Sigmoid colon (tissue), 4 donors: ENCODE data around the gene ZNF718.

Source experiments
- CTCF ChIP-seq, 4 experiments: fragments of 450-650 bp in 3 of 4; fragments of 200-600 bp in 1 of 4; IDR thresholded peaks; one replicate each; pipeline ENCODE4 v1.5.1; 2016 to 2019; ENCODE audit warnings: antibody characterized with exemption in 4 of 4, mild to moderate bottlenecking in 3 of 4, moderate library complexity in 2 of 4
- EP300 ChIP-seq, 4 donors: sonication (generic); formaldehyde crosslinking; IDR thresholded peaks; one replicate each; pipeline ENCODE4 v1.6.1; 2017; ENCODE audit warnings: antibody characterized with exemption in 4 of 4

GRCh38 chr4:211033-211511, 86.8 kb downstream of the ZNF718 start:
- TF ChIP-seq CTCF (IDR thresholded peaks at IDR 0.05) (no peak), EP300 (IDR thresholded peaks at IDR 0.05) (no peak)
